NCI-H774 (cell line): ENCODE data around the gene KLHL6.
A peak's percentile ranks its signal among the peaks of the same experiment; 100 is the strongest.

Experiments used
- DNase-seq: peaks from one replicate; lab custom pipeline; 2025; lab: John Stamatoyannopoulos, UW

Gene KLHL6

GRCh38 chr3:183506674-183507320 is 48.7 kb downstream of the KLHL6 start:
- DNase-seq: no peak

DNA sequence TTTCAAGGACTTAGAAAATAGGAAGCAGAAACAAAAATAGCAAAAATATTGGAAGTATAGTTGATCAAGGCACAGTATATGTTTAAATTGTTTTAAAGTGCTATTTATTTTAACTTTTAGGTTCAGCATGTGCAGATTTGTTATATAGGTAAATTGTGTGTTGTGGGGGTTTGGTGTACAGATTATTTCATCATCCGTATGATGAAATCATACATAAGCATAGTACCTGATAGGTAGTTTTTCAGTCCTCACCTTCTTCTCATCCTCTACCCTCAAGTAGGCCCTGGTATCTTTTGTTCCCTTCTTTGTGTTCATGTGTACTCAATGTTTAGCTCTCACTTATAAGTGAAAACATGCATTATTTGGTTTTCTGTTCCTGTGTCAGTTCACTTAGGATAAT is 50.9 kb downstream of the KLHL6 start:
- DNase-seq: no peak

DNA sequence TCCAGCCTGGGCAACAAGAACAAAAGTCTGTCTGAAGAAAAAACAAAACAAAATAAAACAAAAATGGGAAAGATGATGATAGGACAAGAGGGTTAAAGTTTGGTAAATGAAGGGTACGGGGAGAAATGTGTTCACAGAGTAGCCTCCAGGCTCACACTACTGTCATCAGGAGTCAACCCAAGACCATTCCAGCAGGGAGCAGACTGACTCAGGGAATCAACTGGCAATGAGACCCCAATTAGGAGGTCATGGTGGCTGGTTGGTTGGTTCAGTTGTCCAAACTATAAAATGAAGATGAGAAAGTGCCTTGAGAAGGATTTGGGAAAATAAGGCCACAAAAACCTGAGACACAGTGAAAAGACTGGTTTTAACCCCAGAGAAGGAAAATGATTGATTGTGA is 51.8 kb downstream of the KLHL6 start:
- no peak for DNase-seq

GRCh38 chr3:183502237-183503181 is 53.0 kb downstream of the KLHL6 start:
- DNase-seq: peak; percentile 42

DNA sequence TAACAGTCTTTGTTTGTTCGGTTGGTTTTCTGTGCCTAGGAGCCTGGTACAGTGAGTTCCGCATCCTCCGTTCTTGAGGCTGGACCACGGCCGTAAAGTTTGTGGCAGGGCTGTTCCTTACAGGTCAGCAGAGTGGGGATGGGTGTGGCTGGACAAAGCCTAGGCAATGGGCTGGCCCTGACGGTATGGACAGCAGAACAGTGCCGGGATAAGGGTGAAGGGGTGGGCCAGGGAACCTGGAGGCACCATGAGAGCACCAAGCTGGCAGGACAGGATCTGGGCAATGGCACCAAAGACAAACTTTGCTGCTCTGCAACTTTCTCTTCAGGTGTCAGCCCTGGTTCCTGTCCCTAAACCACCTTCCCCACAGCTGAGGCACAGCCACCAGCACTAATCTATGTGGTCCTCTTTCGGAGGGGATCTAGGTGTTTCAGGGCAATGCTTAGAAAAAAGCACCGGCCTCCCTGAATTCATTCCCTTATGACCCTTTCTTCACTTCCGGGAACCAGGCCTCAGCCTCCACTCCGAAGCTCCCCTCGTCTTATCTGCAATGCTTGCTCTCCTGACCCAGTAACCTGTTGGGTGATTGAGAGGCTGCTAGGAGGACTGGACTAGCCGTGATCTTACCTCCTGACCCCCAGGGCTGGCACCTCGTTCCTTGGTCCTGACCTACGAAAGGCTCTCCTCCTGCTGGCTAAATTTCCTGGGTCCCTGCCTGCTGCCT is 54.4 kb downstream of the KLHL6 start:
- no peak for DNase-seq

DNA sequence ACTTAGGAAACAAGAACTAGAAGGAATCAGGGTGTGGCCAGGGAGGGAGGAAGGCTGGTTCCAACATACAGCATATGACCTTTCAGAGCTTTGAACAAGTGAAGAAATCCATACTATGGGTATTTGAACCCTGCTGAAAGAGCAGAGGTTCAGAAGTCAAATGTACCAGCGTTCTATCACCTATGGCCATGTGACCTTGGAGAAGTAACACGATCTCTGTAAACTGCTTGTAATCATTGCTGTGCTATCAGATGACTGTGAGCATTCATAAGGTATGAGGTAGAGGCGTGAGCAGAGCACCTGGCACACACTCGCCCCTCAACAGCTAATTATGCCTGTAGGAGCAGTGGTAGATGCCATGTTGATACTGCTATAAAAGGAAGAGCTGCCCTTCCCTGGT is 55.2 kb downstream of the KLHL6 start:
- DNase-seq: no peak

- no peak for DNase-seq
Measured at GRCh38 chr3:183498634-183499033, 56.9 kb downstream of the KLHL6 start.

- DNase-seq: no peak
Measured at GRCh38 chr3:183497313-183497712, 58.2 kb downstream of the KLHL6 start.

DNA sequence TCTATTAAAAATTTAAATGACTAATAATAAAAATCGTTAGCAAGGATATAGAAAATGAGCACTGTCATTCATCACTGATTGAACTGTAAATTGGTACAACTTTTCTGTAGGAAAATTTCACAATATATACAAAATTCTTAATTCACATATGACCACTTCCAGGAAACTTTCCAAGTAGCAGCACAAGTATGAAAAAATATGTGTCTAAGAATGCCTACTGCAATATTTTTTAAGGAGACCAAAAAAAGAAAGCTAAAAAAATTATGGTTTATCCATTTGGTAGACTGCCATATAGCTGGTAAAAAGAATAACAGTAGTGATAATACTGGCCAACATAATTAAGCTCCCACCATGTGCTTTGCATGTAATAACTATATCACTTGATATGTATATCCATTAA is 59.2 kb downstream of the KLHL6 start:
- DNase-seq: no peak

- DNase-seq: no peak
Measured at GRCh38 chr3:183494341-183494740, 61.2 kb downstream of the KLHL6 start.

DNA sequence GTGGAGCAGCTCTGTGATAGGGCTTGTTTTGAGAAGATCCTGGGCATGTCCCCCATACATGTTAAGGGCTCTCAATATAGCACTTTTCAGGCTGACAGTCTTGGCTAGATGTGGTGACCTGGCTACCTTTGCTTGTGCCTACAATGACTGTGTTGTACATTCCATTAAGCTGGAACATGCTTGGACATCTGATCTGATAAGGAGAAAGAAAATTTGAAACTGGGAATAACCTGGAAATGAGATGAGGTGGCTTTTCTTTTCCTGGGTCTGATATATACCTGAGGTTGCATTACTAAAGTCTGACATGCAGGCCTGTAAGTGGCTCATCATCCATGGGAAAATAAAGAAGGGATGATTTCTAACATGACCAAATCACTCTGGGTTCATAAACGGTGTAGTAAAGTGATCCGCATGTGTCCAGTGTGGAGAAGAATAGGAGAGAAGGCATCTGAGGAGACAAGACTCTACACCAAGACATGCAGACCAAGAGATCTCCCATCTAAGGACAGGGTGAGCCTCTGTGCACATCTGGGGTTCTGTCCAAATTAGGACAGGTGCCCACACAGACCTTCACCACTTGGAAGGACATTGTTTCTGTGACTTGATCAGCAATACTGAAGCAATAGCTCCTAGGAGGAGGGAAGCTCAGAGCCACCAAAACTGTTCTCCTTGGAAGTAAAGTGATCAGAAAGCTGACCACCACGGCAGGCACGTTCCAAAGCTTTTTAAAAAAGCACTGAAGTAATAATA is 62.0 kb downstream of the KLHL6 start:
- DNase-seq: no peak

GRCh38 chr3:183492849-183493179 is 62.7 kb downstream of the KLHL6 start:
- no peak for DNase-seq

GRCh38 chr3:183491923-183492848 is 63.3 kb downstream of the KLHL6 start:
- DNase-seq: no peak

- DNase-seq: no peak
Measured at GRCh38 chr3:183491109-183491922, 64.2 kb downstream of the KLHL6 start.

GRCh38 chr3:183490653-183491052 is 64.9 kb downstream of the KLHL6 start:
- peak; percentile 33 for DNase-seq

GRCh38 chr3:183490211-183490601 is 65.3 kb downstream of the KLHL6 start:
- no peak for DNase-seq

- DNase-seq: no peak
Measured at GRCh38 chr3:183489455-183490210, 65.9 kb downstream of the KLHL6 start.

DNA sequence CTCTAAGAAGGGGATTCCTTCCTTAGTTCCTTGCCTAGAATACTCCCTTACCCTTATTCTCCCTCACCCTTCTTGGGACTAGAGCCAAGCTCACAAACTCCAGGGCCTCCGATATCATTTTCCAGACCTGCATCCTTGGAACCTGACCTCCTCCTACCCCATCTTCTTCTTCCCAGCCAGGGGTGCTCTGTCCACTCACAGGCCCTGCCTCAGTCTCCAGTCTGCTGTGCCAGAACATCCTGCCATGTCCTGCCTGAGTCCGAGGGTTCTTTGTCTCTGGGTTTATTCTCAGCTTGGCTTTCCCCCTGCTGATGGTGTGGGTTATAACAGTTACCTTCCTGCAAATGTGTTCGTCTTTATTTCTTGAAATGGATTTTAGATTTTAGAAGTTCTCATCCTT is 67.2 kb downstream of the KLHL6 start:
- DNase-seq: no peak

DNA sequence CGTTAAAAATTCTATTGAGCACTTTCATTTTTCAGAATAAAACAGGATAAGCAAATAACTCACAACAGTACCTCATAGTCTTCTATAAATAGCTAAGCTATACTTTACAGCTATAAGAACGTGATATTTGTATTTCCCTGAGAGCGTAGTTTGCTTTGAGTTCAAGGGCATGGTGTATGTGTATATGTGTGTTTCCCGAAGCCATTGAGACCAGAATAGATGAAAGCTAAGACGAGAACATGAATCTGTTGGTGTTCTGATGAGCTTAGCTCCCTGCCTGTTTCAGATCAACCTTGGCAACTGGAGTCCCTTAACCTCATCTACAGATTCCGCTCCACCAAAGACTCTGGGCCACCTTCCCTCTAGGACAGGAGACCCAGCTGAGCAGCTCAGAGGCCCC is 67.6 kb downstream of the KLHL6 start:
- DNase-seq: no peak
